BJ (cell line): Measurements from ENCODE around the gene CLCNKA. TPM values are rescaled to one million over a fixed set of nuclear protein-coding genes. Genes with fewer than 3 reads are reported as not detected.
"Not testable (repeated sequence)": the region's sequence is repeated elsewhere in the genome, so short reads cannot be mapped to it uniquely, and the experiment has no call there.

Experiments
- CTCF ChIA-PET: fragments of 350-600 bp; formaldehyde crosslinking; extraction: SDS; loops from one replicate; lab custom pipeline; 2021; ENCODE audit warnings: antibody characterized with exemption, inconsistent platforms; lab: Yijun Ruan, JAX
- POLR2A ChIA-PET: fragments of 300-600 bp; sonication (Branson Sonifier 250); formaldehyde crosslinking; extraction: SDS; loops from one replicate; lab custom pipeline; 2021; ENCODE audit warnings: antibody characterized with exemption; lab: Charles Lee
- DNase-seq: peaks from one replicate; pipeline ENCODE4 v3.0.0-alpha.2; 2011; ENCODE audit warnings: low read depth
- H3K27me3 ChIP-seq: 2 replicates; pipeline ENCODE4 v1.6.0; 2011; ENCODE audit warnings: low read length; ENCODE audit not compliant: control insufficient read depth, insufficient read depth
- H3K36me3 ChIP-seq: 2 replicates; pipeline ENCODE4 v1.5.1; 2011; ENCODE audit warnings: low read length; ENCODE audit not compliant: control insufficient read depth, insufficient read depth
- H3K4me3 ChIP-seq: 2 replicates; pipeline ENCODE4 v1.5.1; 2011; ENCODE audit warnings: low read depth, mild to moderate bottlenecking, control low read depth, low read length
- polyA plus RNA-seq: library from polyadenylated mRNA; depleted of rRNA; stranded (reverse); fragments of >200 nt; gene quantifications from 2 replicates; pipeline ENCODE4 v1.2.3, GENCODE V29; 2011
- TF ChIP-seq, protein P1 (sequence below): IDR thresholded peaks from 2 replicates; pipeline ENCODE4 v1.5.1; 2011; ENCODE audit warnings: low read depth, mild to moderate bottlenecking, control low read depth, inconsistent platforms, low read length, moderate library complexity; ENCODE audit not compliant: insufficient read depth

Gene CLCNKA
- polyA plus RNA-seq, 1 experiment: 0.28 TPM

DNA sequence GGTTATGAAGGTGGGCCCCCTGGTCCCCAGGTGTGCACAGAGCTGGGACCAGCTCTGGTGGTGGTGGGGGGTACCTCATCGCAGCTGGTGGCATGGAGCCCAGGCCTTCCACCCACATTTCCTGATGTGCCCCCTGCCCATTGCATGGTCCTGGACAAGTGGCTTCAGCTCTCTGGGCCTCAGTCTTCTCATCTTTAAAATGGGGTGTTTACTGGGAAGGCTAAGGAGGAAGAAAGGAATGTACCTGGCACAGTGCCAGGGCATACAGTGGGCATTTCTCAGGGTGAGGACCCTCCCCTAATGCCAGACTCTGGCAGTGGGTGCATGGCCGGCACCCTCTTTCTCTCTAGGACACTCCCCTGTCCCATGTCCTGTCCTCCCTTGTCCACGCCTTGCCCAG is 29.2 kb downstream of the CLCNKA start:
- ChIA-PET CTCF (interaction anchor here (0.9 to 1.7 kb wide), 2 partner anchors 22 to 24 kb away, joined by 3 read pairs; partner anchors contain the start of gene FAM131C), POLR2A (no interaction called here)
- no peak for DNase-seq
- TF ChIP-seq, protein P1, sequence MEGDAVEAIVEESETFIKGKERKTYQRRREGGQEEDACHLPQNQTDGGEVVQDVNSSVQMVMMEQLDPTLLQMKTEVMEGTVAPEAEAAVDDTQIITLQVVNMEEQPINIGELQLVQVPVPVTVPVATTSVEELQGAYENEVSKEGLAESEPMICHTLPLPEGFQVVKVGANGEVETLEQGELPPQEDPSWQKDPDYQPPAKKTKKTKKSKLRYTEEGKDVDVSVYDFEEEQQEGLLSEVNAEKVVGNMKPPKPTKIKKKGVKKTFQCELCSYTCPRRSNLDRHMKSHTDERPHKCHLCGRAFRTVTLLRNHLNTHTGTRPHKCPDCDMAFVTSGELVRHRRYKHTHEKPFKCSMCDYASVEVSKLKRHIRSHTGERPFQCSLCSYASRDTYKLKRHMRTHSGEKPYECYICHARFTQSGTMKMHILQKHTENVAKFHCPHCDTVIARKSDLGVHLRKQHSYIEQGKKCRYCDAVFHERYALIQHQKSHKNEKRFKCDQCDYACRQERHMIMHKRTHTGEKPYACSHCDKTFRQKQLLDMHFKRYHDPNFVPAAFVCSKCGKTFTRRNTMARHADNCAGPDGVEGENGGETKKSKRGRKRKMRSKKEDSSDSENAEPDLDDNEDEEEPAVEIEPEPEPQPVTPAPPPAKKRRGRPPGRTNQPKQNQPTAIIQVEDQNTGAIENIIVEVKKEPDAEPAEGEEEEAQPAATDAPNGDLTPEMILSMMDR: no peak
- Histone ChIP-seq H3K36me3 (no peaks in the 10 kb centered on the region), H3K27me3 (no peaks in the 10 kb centered on the region), H3K4me3 (no peak overlapping the region)

DNA sequence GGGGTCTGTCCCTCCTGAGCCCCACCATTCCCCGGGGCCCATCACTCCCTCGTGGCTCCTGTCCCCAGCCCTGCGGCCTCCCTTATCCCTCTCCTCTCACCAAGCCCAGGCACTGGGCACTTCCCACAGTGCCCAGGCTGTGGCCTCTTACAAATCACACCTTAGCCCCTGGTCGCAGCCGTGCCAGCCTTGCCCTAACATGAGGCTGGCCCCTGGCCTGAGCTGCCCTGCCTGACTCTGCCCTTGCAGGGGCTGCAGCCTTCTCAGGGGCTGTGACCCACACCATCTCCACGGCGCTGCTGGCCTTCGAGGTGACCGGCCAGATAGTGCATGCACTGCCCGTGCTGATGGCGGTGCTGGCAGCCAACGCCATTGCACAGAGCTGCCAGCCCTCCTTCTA is 30.1 kb downstream of the CLCNKA start:
- H3K36me3 ChIP-seq, CTCF ChIA-PET, H3K4me3 ChIP-seq, H3K27me3 ChIP-seq, POLR2A ChIA-PET, DNase-seq: not testable (repeated sequence)

DNA sequence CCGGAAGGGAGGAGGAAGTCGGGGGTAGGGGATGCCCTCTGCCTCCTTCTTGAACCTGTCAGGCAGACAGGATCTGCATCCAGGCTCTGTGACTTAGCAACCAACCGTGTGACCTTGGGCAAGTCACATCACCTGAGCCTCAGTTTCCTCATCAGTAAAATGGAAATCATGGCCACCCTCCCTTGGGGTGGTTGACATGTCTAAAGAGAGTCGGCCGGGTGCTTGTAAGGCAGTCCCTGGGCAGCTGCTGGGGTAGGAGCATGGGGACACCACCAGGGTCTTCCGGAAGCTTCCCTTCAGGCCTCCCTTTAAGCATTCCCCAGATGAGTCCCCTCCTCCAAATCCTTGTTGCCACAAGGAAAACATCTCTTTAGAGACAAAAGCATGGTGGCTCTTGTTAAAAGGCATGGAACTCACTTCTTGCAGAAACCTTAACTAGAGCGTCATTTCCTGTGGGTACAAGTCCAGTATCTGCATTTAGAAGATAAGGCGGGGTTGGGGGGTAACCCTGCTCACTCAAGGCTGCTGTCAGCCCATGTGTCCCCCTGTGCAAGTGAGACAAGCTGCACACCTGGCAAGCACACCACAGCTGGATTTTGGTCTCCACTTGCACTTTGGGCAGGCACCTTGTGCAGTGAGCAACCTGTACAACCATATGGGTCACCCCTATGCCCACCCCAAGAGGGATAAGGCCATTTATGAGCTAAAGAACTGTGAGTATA is 32.1 kb downstream of the CLCNKA start:
- POLR2A ChIA-PET: no interaction called here

DNA sequence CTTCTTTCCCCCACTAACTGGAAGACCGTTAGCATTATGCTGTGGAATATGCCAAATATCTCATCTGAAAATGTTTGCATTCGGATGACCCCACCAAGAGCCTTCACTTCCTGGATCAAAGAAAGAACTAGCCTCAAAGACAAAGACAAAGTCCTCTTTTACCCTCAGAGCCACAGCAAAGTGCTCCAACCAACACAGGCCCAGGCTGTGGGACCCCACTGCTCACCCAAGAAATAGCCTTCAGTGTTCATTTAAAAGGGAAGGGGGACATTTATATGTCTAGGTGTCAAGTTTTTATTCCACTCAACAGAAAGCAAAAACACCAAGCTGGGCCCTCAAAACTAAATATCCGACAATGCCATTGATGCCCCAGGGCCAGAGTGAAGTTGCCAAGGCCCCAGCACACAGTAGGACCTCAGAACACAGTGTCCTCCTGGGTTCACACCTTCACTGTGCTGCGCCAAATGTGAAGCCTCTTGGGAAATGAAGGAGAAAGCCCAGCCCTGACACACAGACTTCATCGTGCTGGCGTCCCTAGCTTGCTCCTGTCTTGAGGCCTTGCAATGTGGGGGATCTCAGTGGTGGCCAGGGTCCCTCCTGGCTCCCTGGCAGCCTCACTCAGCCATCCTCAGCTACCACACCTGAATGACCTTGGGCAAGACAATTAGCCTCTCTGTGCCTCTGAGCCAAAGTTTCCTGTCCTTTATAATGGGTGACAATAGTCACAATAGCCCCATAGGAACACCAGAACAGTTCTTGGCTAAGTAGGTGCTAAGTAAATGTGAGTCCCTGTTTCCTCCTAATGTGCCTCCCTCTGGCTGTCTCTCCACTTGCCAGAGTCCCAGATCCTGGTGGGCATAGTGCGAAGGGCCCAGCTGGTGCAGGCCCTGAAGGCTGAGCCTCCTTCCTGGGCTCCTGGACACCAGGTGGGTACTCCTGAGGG is 33.0 kb downstream of the CLCNKA start:
- CTCF ChIA-PET: interaction anchor here (0.8 to 4.5 kb wide), 15 partner anchors 9 to 264 kb away, joined by 3 to 53 read pairs (median 6); partner anchors contain the start of genes CLCNKB, FAM131C and SRARP

More for the DNA sequence above, 32.1 kb downstream of the CLCNKA start:
- TF ChIP-seq, protein P1: no peak
- Histone ChIP-seq H3K4me3 (no peak overlapping the region), H3K27me3 (no peaks in the 10 kb centered on the region), H3K36me3 (no peaks in the 10 kb centered on the region)
- DNase-seq: no peak
- CTCF ChIA-PET: interaction anchor here (0.8 to 4.5 kb wide), 5 partner anchors 8 to 42 kb away, joined by 3 to 53 read pairs (median 9); partner anchors contain the start of genes CLCNKB and FAM131C

More for the DNA sequence above, 33.0 kb downstream of the CLCNKA start:
- Histone ChIP-seq H3K4me3 (no peak overlapping the region), H3K27me3 (no peaks in the 10 kb centered on the region), H3K36me3 (no peaks in the 10 kb centered on the region)
- POLR2A ChIA-PET: interaction anchor here (0.6 kb wide), 1 partner anchor 14 kb away, joined by 3 read pairs; no protein-coding TSS in a partner anchor
- no peak for DNase-seq
- TF ChIP-seq, protein P1: no peak
